ENCODE measurements around the gene TSC1.

Gene TSC1

DNA sequence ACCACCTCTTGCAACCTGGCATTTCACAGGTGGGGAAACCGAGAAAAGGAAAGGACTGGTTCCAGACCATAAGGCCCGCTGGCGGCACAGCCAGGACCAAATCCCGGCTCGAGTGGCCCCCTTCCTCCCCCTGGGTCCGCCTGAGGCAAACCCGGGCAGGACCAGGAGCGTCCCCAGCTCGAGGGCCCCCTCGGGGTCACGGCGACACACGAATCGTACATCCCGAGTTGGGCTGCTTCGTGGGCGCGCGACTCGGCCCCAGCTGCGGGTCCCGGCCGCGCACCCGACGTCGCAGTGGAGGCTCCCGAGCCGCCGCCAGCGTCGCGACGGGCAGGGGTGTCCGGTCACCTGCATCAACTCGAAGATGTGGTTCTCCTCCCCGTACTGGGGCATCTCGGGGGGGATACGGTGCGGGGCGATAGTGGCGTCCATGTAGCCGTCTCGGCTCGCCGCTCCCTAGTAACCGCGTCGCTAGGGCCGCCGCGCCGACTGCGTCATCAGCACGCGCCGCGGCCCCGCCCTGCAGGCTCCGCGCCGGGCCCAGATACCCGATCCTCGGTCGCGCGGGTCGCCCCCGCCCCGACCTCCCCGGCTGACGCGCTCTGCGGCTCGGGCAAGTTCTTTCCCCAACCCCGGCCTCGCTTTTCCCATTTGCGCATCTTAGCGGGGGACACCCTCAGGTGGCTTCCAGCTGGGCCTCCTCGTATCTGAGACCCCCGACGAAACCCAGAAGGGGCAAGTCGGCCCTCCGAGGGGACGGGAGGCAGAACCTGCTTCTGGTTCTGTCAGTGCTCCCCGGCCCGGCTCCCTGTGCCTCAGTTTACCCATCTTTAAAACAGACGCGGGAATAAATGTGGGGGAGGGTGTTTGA lies 66.4 kb downstream of the TSC1 start, which contains the start of gene AK8:
TSS of gene AK8 (minus strand) at position 461 of the 871 bp plus-strand sequence. CDS start at position 432, 29 bp downstream.
- H3K36me3 ChIP-seq (ENCODE audit: control insufficient read depth in 2 of 2, insufficient read depth in 1 of 2, low read length in 2 of 2) = no peaks in the 10 kb centered on the region
- H3K4me3 ChIP-seq (ENCODE audit: low read depth, low read length) = peak within 1 kb of the TSS; percentile 73
- H3K4me1 ChIP-seq (ENCODE audit: control insufficient read depth, insufficient read depth, low read length) = no peaks in the 10 kb centered on the region
- POLR2A ChIA-PET = interaction anchor here (0.7 to 2.4 kb wide), 2 partner anchors 11 to 66 kb away, joined by 3 to 8 read pairs; partner anchors contain the start of gene TSC1
- CTCF ChIA-PET = interaction anchor here (0.6 to 4.7 kb wide), 3 partner anchors 23 to 140 kb away, joined by 4 to 39 read pairs (median 4); no protein-coding TSS in a partner anchor
- peak within 1 kb of the TSS; percentile 10; the same call in 1 of the 2 replicates for H3K27ac ChIP-seq (ENCODE audit: extremely low read depth, low read depth, low read length)
- H3K9me3 ChIP-seq (ENCODE audit: control insufficient read depth, insufficient read depth, low read depth, low read length) = no peaks in the 10 kb centered on the region
- TF ChIP-seq SCRT2 (tag by site-specific recombination; IDR thresholded peaks at IDR 0.05) = no peak
- no peak; the same call in 1 of the 2 replicates for TF ChIP-seq ZBTB7A (tag by site-specific recombination; IDR thresholded peaks at IDR 0.05; ENCODE audit: low read depth)
- peak; percentile 68; the same call in 1 of the 2 replicates for TF ChIP-seq ZNF610 (tag by site-specific recombination; IDR thresholded peaks at IDR 0.05; ENCODE audit: borderline replicate concordance)
- TF ChIP-seq, protein P1, sequence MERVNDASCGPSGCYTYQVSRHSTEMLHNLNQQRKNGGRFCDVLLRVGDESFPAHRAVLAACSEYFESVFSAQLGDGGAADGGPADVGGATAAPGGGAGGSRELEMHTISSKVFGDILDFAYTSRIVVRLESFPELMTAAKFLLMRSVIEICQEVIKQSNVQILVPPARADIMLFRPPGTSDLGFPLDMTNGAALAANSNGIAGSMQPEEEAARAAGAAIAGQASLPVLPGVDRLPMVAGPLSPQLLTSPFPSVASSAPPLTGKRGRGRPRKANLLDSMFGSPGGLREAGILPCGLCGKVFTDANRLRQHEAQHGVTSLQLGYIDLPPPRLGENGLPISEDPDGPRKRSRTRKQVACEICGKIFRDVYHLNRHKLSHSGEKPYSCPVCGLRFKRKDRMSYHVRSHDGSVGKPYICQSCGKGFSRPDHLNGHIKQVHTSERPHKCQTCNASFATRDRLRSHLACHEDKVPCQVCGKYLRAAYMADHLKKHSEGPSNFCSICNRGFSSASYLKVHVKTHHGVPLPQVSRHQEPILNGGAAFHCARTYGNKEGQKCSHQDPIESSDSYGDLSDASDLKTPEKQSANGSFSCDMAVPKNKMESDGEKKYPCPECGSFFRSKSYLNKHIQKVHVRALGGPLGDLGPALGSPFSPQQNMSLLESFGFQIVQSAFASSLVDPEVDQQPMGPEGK (tag by site-specific recombination; IDR thresholded peaks at IDR 0.05) = peak; percentile 77
- TF ChIP-seq ZNF530 (tag by site-specific recombination; IDR thresholded peaks at IDR 0.05; ENCODE audit: low read depth) = no peak
- no peak for TF ChIP-seq ZNF214 (tag by site-specific recombination; IDR thresholded peaks at IDR 0.05; ENCODE audit: borderline replicate concordance)
- TF ChIP-seq ZNF112 (tag by site-specific recombination; IDR thresholded peaks at IDR 0.05) = no peak
- TF ChIP-seq ZNF19 (tag by site-specific recombination; IDR thresholded peaks at IDR 0.05; ENCODE audit: low read depth) = no peak
- peak; percentile 96 for TF ChIP-seq KLF8 (tag by site-specific recombination; IDR thresholded peaks at IDR 0.05)
- TF ChIP-seq ZNF626 (tag by site-specific recombination; IDR thresholded peaks at IDR 0.05) = no peak
- no peak for TF ChIP-seq ZBTB21 (tag by site-specific recombination; IDR thresholded peaks at IDR 0.05)
- TF ChIP-seq ZNF701 (tag by site-specific recombination; IDR thresholded peaks at IDR 0.05) = no peak
- TF ChIP-seq ZNF302 (tag by site-specific recombination; IDR thresholded peaks at IDR 0.05; ENCODE audit: low read depth) = no peak
- no peak for TF ChIP-seq ZNF341 (tag by site-specific recombination; IDR thresholded peaks at IDR 0.05; ENCODE audit: low read depth)
- no peak for TF ChIP-seq MEIS1 (CRISPR knock-in tag; IDR thresholded peaks at IDR 0.05; ENCODE audit: borderline replicate concordance)
- no peak for TF ChIP-seq TRIM28 (IDR thresholded peaks at IDR 0.05; ENCODE audit: borderline replicate concordance, low read length)
- no peak for TF ChIP-seq ZNF548 (tag by site-specific recombination; IDR thresholded peaks at IDR 0.05)
- peak; percentile 98 for TF ChIP-seq ZNF777 (tag by site-specific recombination; IDR thresholded peaks at IDR 0.05; ENCODE audit: borderline replicate concordance)
- 0 out of 2 replicates have a peak, but pooled peaks have one; percentile 36 for TF ChIP-seq ZNF785 (tag by site-specific recombination; IDR thresholded peaks at IDR 0.05)
- no peak for TF ChIP-seq MYNN (tag by site-specific recombination; IDR thresholded peaks at IDR 0.05; ENCODE audit: borderline replicate concordance)
- no peak for TF ChIP-seq ZNF747 (tag by site-specific recombination; IDR thresholded peaks at IDR 0.05)
- no peak for TF ChIP-seq HOXC10 (CRISPR knock-in tag; IDR thresholded peaks at IDR 0.05)
- no peak; the same call in 1 of the 2 replicates for TF ChIP-seq ZNF561 (tag by site-specific recombination; IDR thresholded peaks at IDR 0.05; ENCODE audit: borderline replicate concordance)
- no peak for TF ChIP-seq ZSCAN16 (tag by site-specific recombination; IDR thresholded peaks at IDR 0.05)
- TF ChIP-seq ZNF571 (tag by site-specific recombination; IDR thresholded peaks at IDR 0.05) = no peak
- no peak for TF ChIP-seq ZNF292 (tag by site-specific recombination; IDR thresholded peaks at IDR 0.05; ENCODE audit: borderline replicate concordance, low read depth)
- no peak for TF ChIP-seq ZNF521 (tag by site-specific recombination; IDR thresholded peaks at IDR 0.05)
- no peak for TF ChIP-seq ZNF157 (tag by site-specific recombination; IDR thresholded peaks at IDR 0.05)
- TF ChIP-seq, protein P2, sequence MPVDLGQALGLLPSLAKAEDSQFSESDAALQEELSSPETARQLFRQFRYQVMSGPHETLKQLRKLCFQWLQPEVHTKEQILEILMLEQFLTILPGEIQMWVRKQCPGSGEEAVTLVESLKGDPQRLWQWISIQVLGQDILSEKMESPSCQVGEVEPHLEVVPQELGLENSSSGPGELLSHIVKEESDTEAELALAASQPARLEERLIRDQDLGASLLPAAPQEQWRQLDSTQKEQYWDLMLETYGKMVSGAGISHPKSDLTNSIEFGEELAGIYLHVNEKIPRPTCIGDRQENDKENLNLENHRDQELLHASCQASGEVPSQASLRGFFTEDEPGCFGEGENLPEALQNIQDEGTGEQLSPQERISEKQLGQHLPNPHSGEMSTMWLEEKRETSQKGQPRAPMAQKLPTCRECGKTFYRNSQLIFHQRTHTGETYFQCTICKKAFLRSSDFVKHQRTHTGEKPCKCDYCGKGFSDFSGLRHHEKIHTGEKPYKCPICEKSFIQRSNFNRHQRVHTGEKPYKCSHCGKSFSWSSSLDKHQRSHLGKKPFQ (tag by site-specific recombination; IDR thresholded peaks at IDR 0.05) = no peak
- TF ChIP-seq YY1 (tag by site-specific recombination; IDR thresholded peaks at IDR 0.05) = peak; percentile 58
- TF ChIP-seq ZNF175 (tag by site-specific recombination; IDR thresholded peaks at IDR 0.05) = no peak
- TF ChIP-seq ZNF433 (tag by site-specific recombination; IDR thresholded peaks at IDR 0.05; ENCODE audit: low read depth) = no peak
- peak; percentile 56 for TF ChIP-seq SP7 (tag by site-specific recombination; IDR thresholded peaks at IDR 0.05)
- TF ChIP-seq SP3 (tag by site-specific recombination; IDR thresholded peaks at IDR 0.05) = peak; percentile 51; the same call in 1 of the 2 replicates
